WTC11 (cell line): ENCODE measurements around the gene KRTAP9-8. TPM values are rescaled to one million over a fixed set of nuclear protein-coding genes. Genes with fewer than 3 reads are reported as not detected.

ENCODE experiments used
- total RNA-seq: library from RNA; stranded (reverse); gene quantifications from 3 replicates; pipeline ENCODE4 v1.2.3, GENCODE V29; 2021

The KRTAP9-8 gene
- total RNA-seq, 1 experiment from 2014 or later: not detected

Other genes with a start within 250 kb of the KRTAP9-8 start
- not detected in 3 replicates for gene KRTAP3-3, start 243.8 kb upstream of the KRTAP9-8 start, total RNA-seq
- not detected in 3 replicates for gene KRTAP3-2, start 238.1 kb upstream of the KRTAP9-8 start, total RNA-seq
- not detected in 3 replicates for gene KRTAP3-1, start 228.9 kb upstream of the KRTAP9-8 start, total RNA-seq
- gene KRTAP1-5, start 210.8 kb upstream of the KRTAP9-8 start, total RNA-seq: not detected in 3 replicates
- not detected in 3 replicates for gene KRTAP1-4, start 207.8 kb upstream of the KRTAP9-8 start, total RNA-seq
- not detected in 3 replicates for gene KRTAP1-3, start 203.1 kb upstream of the KRTAP9-8 start, total RNA-seq
- not detected in 3 replicates for gene KRTAP1-1, start 196.5 kb upstream of the KRTAP9-8 start, total RNA-seq
- not detected in 3 replicates for gene KRTAP2-1, start 190.7 kb upstream of the KRTAP9-8 start, total RNA-seq
- gene KRTAP2-2, start 182.8 kb upstream of the KRTAP9-8 start, total RNA-seq: not detected in 3 replicates
- gene KRTAP2-3, start 177.9 kb upstream of the KRTAP9-8 start, total RNA-seq: not detected in 3 replicates
- gene KRTAP2-4, start 172.1 kb upstream of the KRTAP9-8 start, total RNA-seq: not detected in 3 replicates
- gene KRTAP4-7, start 153.8 kb upstream of the KRTAP9-8 start, total RNA-seq: not detected in 3 replicates
- gene KRTAP4-8, start 139.9 kb upstream of the KRTAP9-8 start, total RNA-seq: not detected in 3 replicates
- gene KRTAP4-16, start 135.8 kb upstream of the KRTAP9-8 start, total RNA-seq: not detected in 3 replicates
- gene KRTAP4-9, start 132.6 kb upstream of the KRTAP9-8 start, total RNA-seq: not detected in 3 replicates
- not detected in 3 replicates for gene KRTAP4-11, start 119.6 kb upstream of the KRTAP9-8 start, total RNA-seq
- not detected in 3 replicates for gene KRTAP4-12, start 113.8 kb upstream of the KRTAP9-8 start, total RNA-seq
- gene KRTAP4-6, start 97.5 kb upstream of the KRTAP9-8 start, total RNA-seq: not detected in 3 replicates
- not detected in 3 replicates for gene KRTAP4-5, start 88.2 kb upstream of the KRTAP9-8 start, total RNA-seq
- gene KRTAP4-4, start 77.3 kb upstream of the KRTAP9-8 start, total RNA-seq: not detected in 3 replicates
- gene KRTAP4-3, start 69.8 kb upstream of the KRTAP9-8 start, total RNA-seq: not detected in 3 replicates
- not detected in 3 replicates for gene KRTAP4-2, start 59.8 kb upstream of the KRTAP9-8 start, total RNA-seq
- gene KRTAP4-1, start 53.1 kb upstream of the KRTAP9-8 start, total RNA-seq: not detected in 3 replicates
- gene KRTAP9-1, start 48.1 kb upstream of the KRTAP9-8 start, total RNA-seq: not detected in 3 replicates
- not detected in 3 replicates for gene KRTAP9-2, start 11.4 kb upstream of the KRTAP9-8 start, total RNA-seq
- gene KRTAP9-3, start 5.5 kb upstream of the KRTAP9-8 start, total RNA-seq: not detected in 3 replicates
- not detected in 3 replicates for gene KRTAP9-4, start 11.7 kb downstream of the KRTAP9-8 start, total RNA-seq
- not detected in 3 replicates for gene KRTAP9-9, start 17.4 kb downstream of the KRTAP9-8 start, total RNA-seq
- gene KRTAP9-6, start 27.4 kb downstream of the KRTAP9-8 start, total RNA-seq: not detected in 3 replicates
- gene KRTAP9-7, start 37.7 kb downstream of the KRTAP9-8 start, total RNA-seq: not detected in 3 replicates
- not detected in 3 replicates for gene KRTAP29-1, start 64.9 kb downstream of the KRTAP9-8 start, total RNA-seq
- not detected in 3 replicates for gene KRTAP16-1, start 71.3 kb downstream of the KRTAP9-8 start, total RNA-seq
- not detected in 3 replicates for gene KRTAP17-1, start 77.7 kb downstream of the KRTAP9-8 start, total RNA-seq
- gene KRT33A, start 112.8 kb downstream of the KRTAP9-8 start, total RNA-seq: not detected in 3 replicates
- not detected in 3 replicates for gene KRT33B, start 131.8 kb downstream of the KRTAP9-8 start, total RNA-seq
- not detected in 3 replicates for gene KRT34, start 144.3 kb downstream of the KRTAP9-8 start, total RNA-seq
- not detected in 3 replicates for gene KRT31, start 159.6 kb downstream of the KRTAP9-8 start, total RNA-seq
- not detected in 3 replicates for gene KRT37, start 186.6 kb downstream of the KRTAP9-8 start, total RNA-seq
- not detected in 3 replicates for gene KRT38, start 203.0 kb downstream of the KRTAP9-8 start, total RNA-seq
- not detected in 3 replicates for gene KRT32, start 229.4 kb downstream of the KRTAP9-8 start, total RNA-seq
- not detected in 3 replicates for gene KRT35, start 243.2 kb downstream of the KRTAP9-8 start, total RNA-seq